ENCODE data around the gene EPHB3. TPM values are rescaled to one million over a fixed set of nuclear protein-coding genes. Genes with fewer than 3 reads are reported as not detected.

Gene EPHB3
- total and polyA plus RNA-seq, 2 donors (not counting 3 experiments of a cell fraction or from before 2014, with no cell fraction given), result 0.01 TPM; not detected in 1

GRCh38 chr3:184552863-184553262, 8.7 kb upstream of the EPHB3 start:
- Histone ChIP-seq H3K9me1 (replicated peaks; ENCODE audit: control insufficient read depth, extremely low read depth, insufficient read depth, low read length) (no peaks in the 10 kb centered on the region), H3K27ac (ENCODE audit: insufficient read depth, low read depth, low read length) (no peak overlapping the region), H3K27me3 (ENCODE audit: control insufficient read depth in 2 of 2, insufficient read depth in 2 of 2, low read length in 2 of 2) (peaks cover 16 to 17% of the 10 kb centered on the region in 2 experiments), H3K9me3 (replicated peaks; ENCODE audit: control insufficient read depth, insufficient read depth, low read length) (no peaks in the 10 kb centered on the region), H3K36me3 (ENCODE audit: control insufficient read depth in 2 of 2, extremely low read depth in 1 of 2, insufficient read depth in 2 of 2, low read length in 2 of 2) (no peaks in the 10 kb centered on the region), H3K4me1 (ENCODE audit: control insufficient read depth, extremely low read depth, insufficient read depth, low read length) (no peaks in the 10 kb centered on the region), H4K20me1 (replicated peaks; ENCODE audit: control insufficient read depth, extremely low read depth, insufficient read depth, low read length) (no peaks in the 10 kb centered on the region), H3K4me2 (ENCODE audit: insufficient read depth, low read length) (no peak overlapping the region), H3K9ac (replicated peaks; ENCODE audit: extremely low read depth, insufficient read depth, low read length) (no peak overlapping the region), H2AFZ (ENCODE audit: low read depth, low read length) (no peak overlapping the region), H3K79me2 (ENCODE audit: control insufficient read depth, insufficient read depth, low read length) (no peaks in the 10 kb centered on the region), H3K4me3 (replicated peaks in 1 of 3; ENCODE audit: insufficient read depth in 1 of 3, low read depth in 1 of 3, low read length in 3 of 3) (no peak overlapping the region)
- ChIA-PET POLR2A (no interaction called here), CTCF (interaction anchor here (1.0 to 2.2 kb wide), 2 partner anchors 8 to 11 kb away, joined by 4 to 12 read pairs; partner anchors contain the start of gene EPHB3)
- TF ChIP-seq MAX (IDR thresholded peaks at IDR 0.05; ENCODE audit: insufficient read depth, insufficient read length) (no peak), POLR2AphosphoS5 (IDR thresholded peaks at IDR 0.05; ENCODE audit: insufficient read depth, low read depth, low read length) (no peak), POLR2A (IDR thresholded peaks at IDR 0.05; ENCODE audit: low read depth, low read length) (no peak), EZH2 (IDR thresholded peaks at IDR 0.05; ENCODE audit: borderline replicate concordance, low read depth, low read length, severe bottlenecking) (no peak), MYC (IDR thresholded peaks at IDR 0.05; ENCODE audit: low read depth, low read length) (no peak), JUN (IDR thresholded peaks at IDR 0.05; ENCODE audit: borderline replicate concordance, insufficient read depth, insufficient read length, low read depth) (no peak), CTCF (IDR thresholded peaks at IDR 0.05; ENCODE audit: extremely low read depth in 1 of 2, insufficient read depth in 1 of 2, low read depth in 1 of 2, low read length in 2 of 2) (no peak), FOS (IDR thresholded peaks at IDR 0.05; ENCODE audit: borderline replicate concordance, insufficient read depth, low read length) (no peak), GATA2 (IDR thresholded peaks at IDR 0.05; ENCODE audit: insufficient read depth, insufficient read length, low read depth, low read length) (no peak)
- intact Hi-C loops (cut with micrococcal nuclease), result no loop called here
- DNase-seq (ENCODE audit: low read depth, low spot score) (no peak), FAIRE-seq (no peak)
- dilution Hi-C loops (cut with MboI; ENCODE audit: extremely low pct_ligation_motif_present, low sequenced_read_pairs), result no loop called here
- no TSS peak for BruUV-seq (replicated peaks)

Measured in endothelial cell of umbilical vein (primary cell).